LNCaP clone FGC (cell line): ENCODE measurements around the gene ARID1A.

Experiments
- DNase-seq: peaks from one replicate; pipeline ENCODE4 v3.0.0-alpha.2; 2011; ENCODE audit warnings: low read depth
- H3K4me3 ChIP-seq: 2 replicates; pipeline ENCODE4 v1.5.1; 2011; ENCODE audit warnings: mild to moderate bottlenecking, low read depth, low read length, control low read depth
- CTCF ChIP-seq: IDR thresholded peaks from 2 replicates; pipeline ENCODE4 v1.5.1; 2012; ENCODE audit warnings: mild to moderate bottlenecking; ENCODE audit not compliant: control insufficient read depth, insufficient read depth; ENCODE audit errors: extremely low read depth

ARID1A gene

GRCh38 chr1:26759531-26759930 lies 63.7 kb downstream of the ARID1A start:
- DNase-seq: no peak
- TF ChIP-seq CTCF: no peak
- no peak overlapping the region for H3K4me3 ChIP-seq

DNA sequence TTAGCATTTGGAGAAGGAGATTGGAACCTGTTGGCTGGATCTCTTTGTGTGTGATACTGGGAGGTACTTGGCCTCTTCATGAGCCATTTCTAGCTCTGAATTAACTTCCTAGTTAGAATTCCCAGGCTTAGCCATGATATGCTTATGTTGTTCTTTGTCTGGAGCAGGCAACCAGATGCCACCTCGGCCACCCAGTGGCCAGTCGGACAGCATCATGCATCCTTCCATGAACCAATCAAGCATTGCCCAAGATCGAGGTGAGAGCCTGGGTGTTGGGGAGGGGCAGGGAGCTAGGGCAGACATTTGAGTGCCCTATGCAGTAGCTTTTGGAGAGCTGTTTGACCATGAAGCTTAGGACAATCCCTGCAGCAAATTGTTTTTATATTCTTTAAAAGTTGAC lies 65.4 kb downstream of the ARID1A start:
- H3K4me3 ChIP-seq: no peak overlapping the region
- TF ChIP-seq CTCF: no peak
- no peak for DNase-seq

DNA sequence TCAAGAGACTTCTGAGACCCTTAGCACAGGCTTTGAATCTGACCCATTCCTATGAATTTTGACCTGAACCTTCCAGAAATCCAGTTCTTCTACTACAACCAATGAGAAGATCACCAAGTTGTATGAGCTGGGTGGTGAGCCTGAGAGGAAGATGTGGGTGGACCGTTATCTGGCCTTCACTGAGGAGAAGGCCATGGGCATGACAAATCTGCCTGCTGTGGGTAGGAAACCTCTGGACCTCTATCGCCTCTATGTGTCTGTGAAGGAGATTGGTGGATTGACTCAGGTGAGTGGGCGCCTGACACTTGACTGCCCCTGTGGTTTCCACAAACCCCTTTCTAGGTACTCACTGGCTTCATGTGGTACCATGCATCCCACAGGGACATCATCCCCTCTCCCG lies 71.9 kb downstream of the ARID1A start:
- H3K4me3 ChIP-seq: no peak overlapping the region
- DNase-seq: no peak
- no peak for TF ChIP-seq CTCF

GRCh38 chr1:26768755-26769154 lies 72.9 kb downstream of the ARID1A start:
- no peak overlapping the region for H3K4me3 ChIP-seq
- DNase-seq: no peak
- TF ChIP-seq CTCF: no peak

GRCh38 chr1:26771285-26771642 lies 75.4 kb downstream of the ARID1A start:
- no peak overlapping the region for H3K4me3 ChIP-seq
- DNase-seq: no peak
- no peak for TF ChIP-seq CTCF

DNA sequence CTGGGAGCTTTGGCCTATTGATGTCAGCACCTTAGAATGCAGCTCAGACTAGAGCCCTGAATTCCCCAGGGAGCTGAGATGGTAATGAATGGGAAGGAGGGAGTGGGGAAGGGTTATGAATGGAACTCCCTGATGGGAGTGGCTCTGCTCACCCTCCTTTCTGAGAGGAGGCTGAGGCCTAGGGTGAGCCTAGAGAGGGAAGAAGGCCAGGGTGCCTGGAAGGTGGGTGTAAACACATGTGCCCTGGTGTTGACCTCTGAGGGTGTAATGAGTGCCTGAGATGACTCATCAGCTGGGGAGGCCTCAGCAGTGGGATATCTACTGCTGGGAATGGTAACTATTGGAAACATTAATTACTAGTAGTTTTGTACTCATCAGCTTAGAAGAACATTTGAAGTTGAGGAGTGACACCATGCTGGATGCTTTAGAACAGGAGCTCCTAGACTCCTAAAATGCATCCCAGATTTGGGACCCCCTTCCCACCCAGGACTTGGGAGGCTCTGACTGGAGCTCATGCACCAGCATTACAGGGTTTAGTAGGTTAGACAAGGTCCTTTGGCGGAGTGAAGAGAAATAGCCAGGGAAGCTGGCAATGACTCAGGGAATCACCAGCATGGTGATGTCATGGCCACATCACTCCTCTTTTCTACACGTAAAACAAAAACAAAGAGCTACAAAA lies 76.0 kb downstream of the ARID1A start:
- no peak for DNase-seq
- no peak overlapping the region for H3K4me3 ChIP-seq

More for the DNA sequence above, 76.0 kb downstream of the ARID1A start:
- TF ChIP-seq CTCF: no peak
